Measurements from ENCODE around the gene ITIH4. TPM values are rescaled to one million over a fixed set of nuclear protein-coding genes. Genes with fewer than 3 reads are reported as not detected.

The ITIH4 gene
- total RNA-seq, 3 donors from 2014 or later: 5.6 to 9.5 (median 5.8) TPM

GRCh38 chr3:52787672-52788625, 42.5 kb downstream of the ITIH4 start:
- H3K27ac ChIP-seq: no peak overlapping the region
- H3K27me3 ChIP-seq: no peaks in the 10 kb centered on the region
- no peaks in the 10 kb centered on the region for H3K4me1 ChIP-seq
- DNase-seq (ENCODE audit: low spot score in 2 of 2): no peak
- TF ChIP-seq POLR2AphosphoS5 (IDR thresholded peaks at IDR 0.05) (no peak), POLR2A (IDR thresholded peaks at IDR 0.05) (no peak), CTCF (IDR thresholded peaks at IDR 0.05) (no peak)
- no peak overlapping the region for H3K4me3 ChIP-seq
- no peaks in the 10 kb centered on the region for H3K9me3 ChIP-seq
- H3K36me3 ChIP-seq: no peaks in the 10 kb centered on the region
- intact Hi-C loops (cut with DNase I; ENCODE audit: low total_unique reads): no loop called here

- Histone ChIP-seq H3K9me3 (no peaks in the 10 kb centered on the region), H3K27ac (no peak overlapping the region), H3K4me3 (no peak overlapping the region), H3K4me1 (no peaks in the 10 kb centered on the region), H3K27me3 (no peaks in the 10 kb centered on the region), H3K36me3 (no peaks in the 10 kb centered on the region)
- intact Hi-C loops (cut with DNase I; ENCODE audit: low total_unique reads): no loop called here
- TF ChIP-seq CTCF (IDR thresholded peaks at IDR 0.05) (no peak), POLR2AphosphoS5 (IDR thresholded peaks at IDR 0.05) (no peak), POLR2A (IDR thresholded peaks at IDR 0.05) (no peak)
- DNase-seq (ENCODE audit: low spot score in 2 of 2): no peak
Measured at GRCh38 chr3:52787246-52787645, 43.2 kb downstream of the ITIH4 start.

- TF ChIP-seq POLR2A (IDR thresholded peaks at IDR 0.05) (no peak), CTCF (IDR thresholded peaks at IDR 0.05) (no peak), POLR2AphosphoS5 (IDR thresholded peaks at IDR 0.05) (no peak)
- H3K27me3 ChIP-seq: no peaks in the 10 kb centered on the region
- peak in 1 of 2 donors; percentile 20 for DNase-seq (ENCODE audit: low spot score in 2 of 2)
- intact Hi-C loops (cut with DNase I; ENCODE audit: low total_unique reads): no loop called here
- H3K4me3 ChIP-seq: no peak overlapping the region
- H3K4me1 ChIP-seq: no peaks in the 10 kb centered on the region
- no peaks in the 10 kb centered on the region for H3K9me3 ChIP-seq
- H3K27ac ChIP-seq: no peak overlapping the region
- no peaks in the 10 kb centered on the region for H3K36me3 ChIP-seq
Measured at GRCh38 chr3:52786330-52787215, 43.9 kb downstream of the ITIH4 start.

GRCh38 chr3:52784931-52785590, 45.4 kb downstream of the ITIH4 start:
- TF ChIP-seq CTCF (IDR thresholded peaks at IDR 0.05): no peak
- no peak for TF ChIP-seq POLR2AphosphoS5 (IDR thresholded peaks at IDR 0.05)
- TF ChIP-seq POLR2A (IDR thresholded peaks at IDR 0.05): no peak
- no peaks in the 10 kb centered on the region for H3K36me3 ChIP-seq
- H3K4me1 ChIP-seq: no peaks in the 10 kb centered on the region
- peak in 1 of 2 donors; percentile 34 for DNase-seq (ENCODE audit: low spot score in 2 of 2)
- no peak overlapping the region for H3K4me3 ChIP-seq
- no peaks in the 10 kb centered on the region for H3K27me3 ChIP-seq
- intact Hi-C loops (cut with DNase I; ENCODE audit: low total_unique reads): no loop called here
- no peaks in the 10 kb centered on the region for H3K9me3 ChIP-seq
- H3K27ac ChIP-seq: no peak overlapping the region

All from breast epithelium (tissue), 4 donors.